ENCODE results near the gene MATN4.

Gene MATN4

GRCh38 chr20:45294003-45294368, 14.1 kb downstream of the MATN4 start:
- Histone ChIP-seq H3K9me3 (no peaks in the 10 kb centered on the region), H3K4me1 (no peaks in the 10 kb centered on the region), H3K27me3 (peaks cover 11% of the 10 kb centered on the region), H3K36me3 (no peaks in the 10 kb centered on the region), H3K4me3 (ENCODE audit: low read depth, low read length) (peak overlapping the region; percentile 63)
- DNase-seq = no peak
- no peak for TF ChIP-seq CTCF (IDR thresholded peaks at IDR 0.05; ENCODE audit: low read depth, low read length)

- TF ChIP-seq CTCF (IDR thresholded peaks at IDR 0.05; ENCODE audit: low read depth, low read length) = peak; percentile 91
- H3K27me3 ChIP-seq = peaks cover 11% of the 10 kb centered on the region
- peak overlapping the region; percentile 63 for H3K4me3 ChIP-seq (ENCODE audit: low read depth, low read length)
- no peaks in the 10 kb centered on the region for H3K4me1 ChIP-seq
- peak; percentile 85 for DNase-seq
- no peaks in the 10 kb centered on the region for H3K9me3 ChIP-seq
- no peaks in the 10 kb centered on the region for H3K36me3 ChIP-seq
These were observed 14.8 kb downstream of the MATN4 start for GRCh38 chr20:45293041-45294002.

- DNase-seq = no peak
These were observed 15.8 kb downstream of the MATN4 start for GRCh38 chr20:45292343-45292742.

GRCh38 chr20:45291526-45291925, 16.6 kb downstream of the MATN4 start:
- Histone ChIP-seq H3K4me1 (no peaks in the 10 kb centered on the region), H3K9me3 (no peaks in the 10 kb centered on the region), H3K36me3 (no peaks in the 10 kb centered on the region), H3K27me3 (peaks cover 11% of the 10 kb centered on the region), H3K4me3 (ENCODE audit: low read depth, low read length) (no peak overlapping the region)
- no peak for DNase-seq
- TF ChIP-seq CTCF (IDR thresholded peaks at IDR 0.05; ENCODE audit: low read depth, low read length) = no peak

More at GRCh38 chr20:45292343-45292742, 15.8 kb downstream of the MATN4 start:
- Histone ChIP-seq H3K27me3 (peaks cover 11% of the 10 kb centered on the region), H3K4me3 (ENCODE audit: low read depth, low read length) (no peak overlapping the region), H3K36me3 (no peaks in the 10 kb centered on the region), H3K9me3 (no peaks in the 10 kb centered on the region), H3K4me1 (no peaks in the 10 kb centered on the region)
- TF ChIP-seq CTCF (IDR thresholded peaks at IDR 0.05; ENCODE audit: low read depth, low read length) = no peak

- Histone ChIP-seq H3K4me3 (ENCODE audit: low read depth, low read length) (no peak overlapping the region), H3K9me3 (no peaks in the 10 kb centered on the region), H3K4me1 (no peaks in the 10 kb centered on the region), H3K27me3 (peaks cover 16% of the 10 kb centered on the region), H3K36me3 (no peaks in the 10 kb centered on the region)
- TF ChIP-seq CTCF (IDR thresholded peaks at IDR 0.05; ENCODE audit: low read depth, low read length) = peak; percentile 93
- DNase-seq = peak; percentile 79
These were observed 17.3 kb downstream of the MATN4 start for GRCh38 chr20:45290677-45291355.

Data from BE2C (cell line).